T-cell (primary cell): ENCODE results near the gene OR10G4. TPM values are rescaled to one million over a fixed set of nuclear protein-coding genes. Genes with fewer than 3 reads are reported as not detected.

Experiments
- ATAC-seq, 4 experiments: fragments of 200-7000 bp in 3 of 4; fragments of 150-1000 bp in 1 of 4; cut with Tn5 transposase; replicated peaks in 1 of 4; 1 replicate in 3 of 4; 2 replicates in 1 of 4; pipeline ENCODE4 v1.10.0; 2021; ENCODE audit warnings: moderate library complexity in 3 of 4, mild to moderate bottlenecking in 2 of 4, moderate number of reproducible peaks in 1 of 4
- CTCF ChIA-PET, 2 donors: fragments of 300-600 bp; sonication (Branson Sonifier 250); formaldehyde crosslinking; loops; one replicate each; lab custom pipeline; 2022; ENCODE audit warnings: antibody characterized with exemption in 2 of 2; lab: Charles Lee
- POLR2A ChIA-PET, 2 donors: fragments of 300-600 bp; sonication (Branson Sonifier 250); formaldehyde crosslinking; loops; one replicate each; lab custom pipeline; 2022; ENCODE audit warnings: antibody characterized with exemption in 2 of 2; lab: Charles Lee
- DNase-seq, 35 experiments: peaks; one replicate each; pipeline versions ENCODE4 v3.0.0 to v3.0.0-alpha.2; 2013 to 2023
- H3K27ac ChIP-seq: one replicate; pipeline ENCODE4 v1.5.1; 2013; ENCODE audit warnings: low read length
- H3K27me3 ChIP-seq, 2 experiments: replicated peaks in 1 of 2; 1 replicate in 1 of 2; 2 replicates in 1 of 2; pipeline versions ENCODE4 v1.6.1 to v1.7.0; 2013; ENCODE audit warnings: low read length in 1 of 2, mixed read lengths in 1 of 2; ENCODE audit not compliant: control insufficient read depth in 2 of 2, insufficient read depth in 2 of 2; ENCODE audit errors: extremely low read depth in 1 of 2
- H3K36me3 ChIP-seq, 2 donors: 1 replicate in 1 of 2; 2 replicates in 1 of 2; pipeline versions ENCODE4 v1.6.1 to v1.7.0; 2013; ENCODE audit warnings: low read length in 1 of 2; ENCODE audit not compliant: control insufficient read depth in 2 of 2, insufficient read depth in 1 of 2; ENCODE audit errors: extremely low read depth in 1 of 2
- H3K4me1 ChIP-seq, 2 experiments: 1 replicate in 1 of 2; 2 replicates in 1 of 2; pipeline versions ENCODE4 v1.6.1 to v1.7.0; 2013; ENCODE audit warnings: low read length in 2 of 2, mixed read lengths in 1 of 2; ENCODE audit not compliant: insufficient read depth in 2 of 2, control insufficient read depth in 1 of 2; ENCODE audit errors: extremely low read depth in 1 of 2
- H3K4me3 ChIP-seq, 2 donors: 1 replicate in 1 of 2; 2 replicates in 1 of 2; pipeline versions ENCODE4 v1.5.1 to v1.7.0; 2013; ENCODE audit warnings: mild to moderate bottlenecking in 2 of 2, low read length in 1 of 2, moderate library complexity in 1 of 2; ENCODE audit not compliant: control insufficient read depth in 1 of 2; ENCODE audit errors: extremely low read depth in 1 of 2
- H3K9me3 ChIP-seq: 2 replicates; pipeline ENCODE4 v1.7.0; 2013
- H3K27ac Mint-ChIP-seq, 2 donors: one replicate each; pipeline ENCODE4 v1.8.0; 2020 to 2021; ENCODE audit warnings: mild to moderate bottlenecking in 2 of 2, mixed read lengths in 2 of 2
- H3K27me3 Mint-ChIP-seq, 2 donors: one replicate each; pipeline ENCODE4 v1.8.0; 2021 to 2022; ENCODE audit warnings: mixed read lengths in 2 of 2
- H3K36me3 Mint-ChIP-seq: one replicate; pipeline ENCODE4 v1.8.0; 2021; ENCODE audit warnings: mixed read lengths
- H3K4me1 Mint-ChIP-seq, 3 donors: one replicate each; pipeline ENCODE4 v1.8.0; 2020 to 2022; ENCODE audit warnings: mixed read lengths in 3 of 3, mild to moderate bottlenecking in 1 of 3
- H3K4me3 Mint-ChIP-seq, 3 donors: one replicate each; pipeline ENCODE4 v1.8.0; 2020 to 2022; ENCODE audit warnings: mild to moderate bottlenecking in 3 of 3, mixed read lengths in 3 of 3, moderate library complexity in 3 of 3
- H3K9me3 Mint-ChIP-seq, 3 donors: one replicate each; pipeline ENCODE4 v1.8.0; 2020 to 2022; ENCODE audit warnings: mixed read lengths in 3 of 3
- WGBS: methylation state at CpG from one replicate; pipeline ENCODE4 v1.1.5; 2013; ENCODE audit warnings: missing lambda C conversion rate; ENCODE audit not compliant: insufficient coverage; 5-methylcytosine and 5-hydroxymethylcytosine counted together
- total RNA-seq, 35 experiments: library from RNA in 6 of 35; stranded (reverse) in 6 of 35; fragments of 120-200 nt in 1 of 35; gene quantifications; one replicate each; pipeline versions ENCODE4 v1.2.1 to v1.2.4 and lab custom pipeline; 2013 to 2026

The OR10G4 gene
- total RNA-seq (not detected), total RNA-seq (lab: John Stamatoyannopoulos, UW) (0 reads per million in 29 experiments)
- not detected for total RNA-seq (2013)

GRCh38 chr11:124012697-124013096, at the start of gene OR10G4:
Gene OR10G4, plus strand, starts transcription at chr11:124012997. Its CDS starts 2,578 bp downstream, at chr11:124015575.
- CTCF ChIA-PET = no interaction called here

GRCh38 chr11:123973816-123974215, 39.0 kb upstream of the OR10G4 start:
- Mint-ChIP-seq H3K27ac (no peak overlapping the region), H3K36me3 (no peaks in the 10 kb centered on the region), H3K27me3 (peaks cover 2 to 3% of the 10 kb centered on the region in 2 donors), H3K4me1 (no peaks in the 10 kb centered on the region), H3K4me3 (no peak overlapping the region), H3K9me3 (peaks cover 0 to 5% (median 0%) of the 10 kb centered on the region in 3 donors)
- ChIA-PET POLR2A (no interaction called here), CTCF (no interaction called here)
- Histone ChIP-seq H3K27ac (no peak overlapping the region), H3K4me1 (no peaks in the 10 kb centered on the region), H3K9me3 (no peaks in the 10 kb centered on the region), H3K36me3 (no peaks in the 10 kb centered on the region), H3K27me3 (peaks cover 0 to 4% of the 10 kb centered on the region in 2 experiments), H3K4me3 (no peak overlapping the region)
- ATAC-seq (no peak), DNase-seq (no peak)
- WGBS = no CpG with 5 or more reads among the region's 1 CpG

More at GRCh38 chr11:124012697-124013096, at the start of gene OR10G4:
- ATAC-seq = no peak
- no peaks in the 10 kb centered on the region for H3K4me1 ChIP-seq
- no peak within 1 kb of the TSS for H3K27ac Mint-ChIP-seq
- H3K36me3 Mint-ChIP-seq = no peaks in the 10 kb centered on the region
- H3K27me3 ChIP-seq = no peaks in the 10 kb centered on the region
- H3K27me3 Mint-ChIP-seq = peaks cover 0 to 10% of the 10 kb centered on the region in 2 donors
- H3K9me3 ChIP-seq = no peaks in the 10 kb centered on the region
- H3K4me3 Mint-ChIP-seq = no peak within 1 kb of the TSS
- no CpG with 5 or more reads among the region's 2 CpGs for WGBS
- no peaks in the 10 kb centered on the region for H3K4me1 Mint-ChIP-seq
- POLR2A ChIA-PET = interaction anchor here in 1 of 2 donors (0.5 kb wide), 1 partner anchor 1924 kb away, joined by 7 read pairs; no protein-coding TSS in a partner anchor
- no peak within 1 kb of the TSS for H3K4me3 ChIP-seq
- no peak within 1 kb of the TSS for H3K27ac ChIP-seq
- no peaks in the 10 kb centered on the region for H3K9me3 Mint-ChIP-seq
- no peak for DNase-seq
- no peaks in the 10 kb centered on the region for H3K36me3 ChIP-seq

- Mint-ChIP-seq H3K36me3 (no peaks in the 10 kb centered on the region), H3K4me1 (no peaks in the 10 kb centered on the region), H3K9me3 (peaks cover 0 to 5% (median 0%) of the 10 kb centered on the region in 3 donors), H3K27me3 (peaks cover 0 to 2% of the 10 kb centered on the region in 2 donors), H3K4me3 (no peak overlapping the region), H3K27ac (no peak overlapping the region)
- H3K27ac ChIP-seq = no peak overlapping the region
- DNase-seq (no peak), ATAC-seq (no peak)
- H3K9me3 ChIP-seq = no peaks in the 10 kb centered on the region
- ChIA-PET CTCF (no interaction called here), POLR2A (no interaction called here)
- peaks cover 0 to 7% of the 10 kb centered on the region in 2 experiments for H3K27me3 ChIP-seq
- WGBS = 83% methylated on average over 17 of the region's 18 CpGs
- no peaks in the 10 kb centered on the region for H3K36me3 ChIP-seq
- H3K4me3 ChIP-seq = no peak overlapping the region
- H3K4me1 ChIP-seq = no peaks in the 10 kb centered on the region
Measured at GRCh38 chr11:123976770-123977560, 35.8 kb upstream of the OR10G4 start.

- Histone ChIP-seq H3K27me3 (peaks cover 0 to 7% of the 10 kb centered on the region in 2 experiments), H3K9me3 (no peaks in the 10 kb centered on the region), H3K36me3 (no peaks in the 10 kb centered on the region), H3K27ac (no peak within 1 kb of the TSS), H3K4me3 (no peak within 1 kb of the TSS), H3K4me1 (no peaks in the 10 kb centered on the region)
- no peak for ATAC-seq
- no peak for DNase-seq
- Mint-ChIP-seq H3K27ac (no peak within 1 kb of the TSS), H3K9me3 (peaks cover 6 to 13% (median 7%) of the 10 kb centered on the region in 3 donors), H3K4me3 (no peak within 1 kb of the TSS), H3K27me3 (peaks cover 2 to 5% of the 10 kb centered on the region in 2 donors), H3K36me3 (no peaks in the 10 kb centered on the region), H3K4me1 (no peaks in the 10 kb centered on the region)
- POLR2A ChIA-PET = no interaction called here
- CTCF ChIA-PET = no interaction called here
Measured at GRCh38 chr11:123977731-123978347, 35.0 kb upstream of the OR10G4 start, which contains the start of gene OR10S1. Gene OR10S1, minus strand, starts transcription at chr11:123977781. Its CDS starts 117 bp downstream, at chr11:123977664.

DNA sequence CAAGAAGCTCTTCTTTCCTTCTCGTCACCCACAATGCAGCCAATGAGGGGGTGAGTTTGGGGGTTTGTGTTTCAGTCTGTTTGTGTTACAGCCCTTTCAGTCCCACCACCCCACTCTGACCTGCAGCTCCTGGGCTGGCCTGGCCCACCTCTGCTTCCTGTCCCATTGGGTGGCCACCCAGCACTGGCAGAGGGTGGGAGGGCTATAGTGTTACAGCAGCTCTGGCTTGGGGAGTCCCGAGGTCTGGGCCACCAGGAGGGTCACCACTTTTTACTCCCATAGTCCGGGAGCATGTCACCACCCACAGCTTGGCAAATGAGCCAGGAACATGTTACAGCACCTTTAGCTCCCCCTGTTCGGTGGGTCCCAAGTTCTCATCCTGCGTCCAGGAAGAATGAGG, 33.5 kb upstream of the OR10G4 start:
- Mint-ChIP-seq H3K4me1 (no peaks in the 10 kb centered on the region), H3K27ac (no peak overlapping the region), H3K36me3 (no peaks in the 10 kb centered on the region), H3K4me3 (no peak overlapping the region), H3K27me3 (peaks cover 2 to 11% of the 10 kb centered on the region in 2 donors), H3K9me3 (peaks cover 9 to 24% (median 14%) of the 10 kb centered on the region in 3 donors)
- Histone ChIP-seq H3K36me3 (no peaks in the 10 kb centered on the region), H3K27me3 (peaks cover 0 to 7% of the 10 kb centered on the region in 2 experiments), H3K4me1 (no peaks in the 10 kb centered on the region), H3K27ac (no peak overlapping the region), H3K4me3 (no peak overlapping the region), H3K9me3 (no peaks in the 10 kb centered on the region)
- no peak for DNase-seq
- ChIA-PET CTCF (no interaction called here), POLR2A (no interaction called here)
- WGBS = 90% methylated on average over 2 of the region's 5 CpGs
- no peak for ATAC-seq

GRCh38 chr11:123995119-123995518, 17.7 kb upstream of the OR10G4 start, which contains the start of gene OR10G6:
Gene OR10G6, minus strand, starts transcription at chr11:123995161. Its CDS starts 0 bp downstream, at chr11:123995161.
- Mint-ChIP-seq H3K9me3 (no peaks in the 10 kb centered on the region), H3K27ac (no peak within 1 kb of the TSS), H3K4me3 (no peak within 1 kb of the TSS), H3K27me3 (no peaks in the 10 kb centered on the region), H3K4me1 (no peaks in the 10 kb centered on the region), H3K36me3 (no peaks in the 10 kb centered on the region)
- Histone ChIP-seq H3K4me1 (no peaks in the 10 kb centered on the region), H3K36me3 (no peaks in the 10 kb centered on the region), H3K4me3 (no peak within 1 kb of the TSS), H3K9me3 (no peaks in the 10 kb centered on the region), H3K27me3 (no peaks in the 10 kb centered on the region), H3K27ac (no peak within 1 kb of the TSS)
- ChIA-PET CTCF (no interaction called here), POLR2A (no interaction called here)
- no peak for ATAC-seq
- DNase-seq = no peak
- no CpG with 5 or more reads among the region's 1 CpG for WGBS
